Hematopoietic multipotent progenitor cell treated with erythropoietin and hydrocortisone succinate and interleukin-3 and kit ligand, for 8 days (in vitro differentiated cells): ENCODE measurements around the gene TEAD1.

Experiments used
- DNase-seq: peaks from one replicate; pipeline ENCODE4 v3.0.0-alpha.2; 2015

Gene TEAD1

DNA sequence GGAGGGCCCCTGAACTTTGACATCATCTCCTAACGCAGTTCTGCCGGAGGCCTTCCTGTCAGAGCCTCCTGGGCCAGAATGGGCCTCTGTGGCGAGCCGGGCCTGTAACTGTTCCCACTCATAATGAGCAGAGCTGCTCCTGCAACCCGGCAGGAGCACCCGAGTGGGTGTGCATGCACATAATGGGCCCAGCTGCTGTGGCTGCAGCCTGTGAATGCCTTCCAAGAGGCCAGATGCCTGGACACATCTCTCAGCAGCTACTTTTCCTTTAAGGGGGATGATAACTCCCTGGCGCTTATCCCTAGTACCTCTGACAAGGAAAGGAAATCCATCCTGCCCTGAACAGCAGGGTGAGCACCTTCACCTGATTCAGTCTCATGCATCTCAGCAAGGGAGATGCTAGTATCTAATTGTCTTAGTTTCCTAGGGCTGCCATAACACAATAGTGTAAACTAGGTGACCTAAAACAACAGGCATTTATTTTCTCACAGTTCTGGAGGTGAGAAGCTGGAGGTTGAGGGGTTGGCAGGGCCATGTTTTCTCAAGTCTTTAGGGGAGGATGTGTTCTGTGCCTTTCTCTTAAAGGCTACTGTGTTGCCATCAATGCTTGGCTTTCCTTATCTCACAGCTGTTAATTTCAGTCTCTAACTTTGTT is 120.5 kb downstream of the TEAD1 start:
- DNase-seq, result no peak

DNA sequence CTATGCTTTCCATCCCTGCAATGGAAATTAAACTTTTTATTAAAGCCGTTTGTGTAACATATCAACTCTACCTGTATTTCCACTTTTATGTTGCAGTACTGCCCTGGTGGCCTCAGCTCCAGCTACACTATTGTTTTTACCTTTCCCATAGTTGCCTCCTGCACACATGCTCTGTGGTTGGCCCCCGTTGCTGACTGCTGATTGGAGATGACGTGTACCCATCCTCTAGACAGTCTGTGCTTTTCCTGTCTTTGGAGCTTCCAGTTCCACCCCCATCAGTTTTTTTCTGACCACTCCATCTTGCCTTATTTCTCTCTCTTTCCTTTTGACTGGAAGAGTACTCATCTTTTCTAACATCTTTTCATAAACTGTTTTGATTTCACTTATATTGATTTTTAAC is 123.8 kb downstream of the TEAD1 start:
- no peak for DNase-seq

- no peak for DNase-seq
Measured at GRCh38 chr11:12798609-12799011, 124.4 kb downstream of the TEAD1 start.

DNA sequence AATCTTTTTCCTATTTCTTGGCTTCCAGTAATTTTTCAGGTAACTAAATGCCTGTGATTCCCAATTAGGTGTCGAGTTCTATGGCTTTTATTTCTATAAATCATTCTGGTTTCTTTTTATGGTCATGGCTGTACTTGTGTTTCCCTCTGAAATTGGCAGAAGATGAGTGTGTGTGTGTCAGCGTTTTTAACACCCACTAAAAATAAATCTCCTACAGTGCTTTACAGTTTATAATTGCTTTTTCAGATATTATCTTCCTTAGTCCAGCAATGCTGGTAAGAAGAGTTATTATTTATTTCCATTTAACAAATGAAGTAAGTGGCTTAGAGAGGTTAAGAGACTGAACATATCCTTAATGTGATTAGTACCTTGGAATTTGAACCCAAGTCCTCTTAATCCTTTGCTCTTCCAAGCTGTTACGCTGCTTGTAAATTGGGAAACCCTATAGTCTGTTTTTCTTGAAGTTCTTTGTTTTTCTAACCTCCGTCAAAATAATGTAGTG is 125.2 kb downstream of the TEAD1 start:
- no peak for DNase-seq

DNA sequence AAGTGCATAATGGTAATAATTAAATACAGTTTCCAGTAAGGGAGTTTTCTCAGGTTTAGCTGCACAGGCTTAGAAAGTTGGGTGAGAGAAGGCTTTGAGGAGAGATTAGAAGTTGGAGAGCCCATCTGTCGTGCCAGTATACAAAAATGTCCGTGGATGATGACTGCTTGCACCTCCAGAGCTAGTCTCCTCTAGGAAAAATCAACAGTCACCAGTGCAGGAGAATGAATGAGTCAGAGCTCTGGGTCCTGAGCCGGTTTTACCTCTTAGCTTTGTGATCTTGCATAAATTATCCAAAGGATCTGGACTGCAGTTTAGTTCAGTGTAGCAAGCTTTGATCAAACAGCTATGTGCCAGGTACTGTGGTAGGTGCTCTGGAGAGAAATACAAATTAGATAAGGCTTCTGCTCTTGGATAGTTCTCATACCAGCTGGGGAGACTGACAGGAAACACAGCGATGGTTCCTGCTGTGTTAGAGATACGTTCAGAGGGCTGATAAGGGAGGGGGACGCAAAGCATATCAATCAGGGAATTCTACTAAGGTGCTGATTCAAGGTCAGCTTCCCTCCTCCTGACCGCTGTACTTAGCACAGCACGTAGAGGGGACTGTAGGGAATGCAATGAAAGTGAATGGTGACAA is 125.9 kb downstream of the TEAD1 start:
- DNase-seq, result peak; percentile 6

- DNase-seq, result no peak
Measured at GRCh38 chr11:12800871-12801270, 126.7 kb downstream of the TEAD1 start.

GRCh38 chr11:12801976-12802375 is 127.8 kb downstream of the TEAD1 start:
- no peak for DNase-seq

GRCh38 chr11:12802418-12803085 is 128.3 kb downstream of the TEAD1 start:
- DNase-seq, result no peak

DNA sequence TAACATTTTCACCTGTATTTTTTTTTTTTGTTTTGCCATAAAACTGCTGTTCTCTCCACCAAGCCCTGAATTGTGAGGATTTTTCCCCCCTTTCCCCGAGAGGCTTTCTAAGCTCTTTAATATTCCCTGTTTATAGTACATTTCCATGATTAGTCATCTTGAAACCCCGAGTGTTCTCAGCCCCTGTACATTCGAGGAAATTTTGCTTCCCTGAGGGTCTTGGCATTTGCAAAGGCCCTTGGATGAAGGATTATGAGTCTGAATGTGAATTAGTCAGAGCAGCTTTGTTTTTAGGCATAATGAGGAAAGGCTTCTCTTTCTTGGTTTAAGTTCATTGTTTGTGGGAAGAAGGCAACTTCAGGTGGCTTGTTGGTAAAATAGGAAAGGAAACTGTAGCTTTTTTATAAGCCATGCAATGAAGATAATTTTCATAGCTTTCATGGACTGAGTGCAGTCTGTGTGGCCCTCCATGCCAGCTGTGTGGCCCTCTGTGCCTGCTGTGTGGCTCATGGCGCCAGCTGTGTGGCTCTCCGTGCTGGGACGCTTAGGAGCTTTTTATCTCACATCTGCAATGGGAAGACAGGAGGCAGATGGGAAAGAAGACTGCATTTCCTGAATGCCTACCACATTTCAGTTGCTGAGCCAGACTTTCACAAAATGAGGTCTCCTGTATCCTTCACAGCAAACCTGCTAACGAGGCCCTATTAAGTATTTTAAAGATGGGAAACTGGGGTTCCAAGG is 129.0 kb downstream of the TEAD1 start:
- DNase-seq, result no peak

- DNase-seq, result no peak
Measured at GRCh38 chr11:12806113-12806512, 131.9 kb downstream of the TEAD1 start.

- DNase-seq, result no peak
Measured at GRCh38 chr11:12807621-12808020, 133.4 kb downstream of the TEAD1 start.

GRCh38 chr11:12808519-12808918 is 134.3 kb downstream of the TEAD1 start:
- no peak for DNase-seq

- DNase-seq, result no peak
Measured at GRCh38 chr11:12809364-12809763, 135.1 kb downstream of the TEAD1 start.

GRCh38 chr11:12809864-12810567 is 135.8 kb downstream of the TEAD1 start:
- no peak for DNase-seq

DNA sequence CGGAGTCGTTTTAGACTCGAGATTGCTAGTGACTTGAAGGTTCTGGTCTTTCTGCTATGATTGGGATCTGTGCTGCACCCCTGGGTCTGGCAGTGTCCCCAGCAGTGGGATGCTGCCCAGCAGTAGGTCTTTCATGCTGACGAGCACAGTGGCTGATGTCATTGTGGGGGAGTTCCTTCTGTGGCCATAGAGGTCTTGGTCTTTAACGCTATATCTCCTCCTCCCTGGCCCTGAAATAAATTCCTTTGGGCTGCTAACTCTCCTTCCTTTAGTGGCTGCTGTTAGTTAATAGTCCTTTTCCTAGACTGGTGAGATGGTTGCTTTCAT is 136.3 kb downstream of the TEAD1 start:
- DNase-seq, result no peak

DNA sequence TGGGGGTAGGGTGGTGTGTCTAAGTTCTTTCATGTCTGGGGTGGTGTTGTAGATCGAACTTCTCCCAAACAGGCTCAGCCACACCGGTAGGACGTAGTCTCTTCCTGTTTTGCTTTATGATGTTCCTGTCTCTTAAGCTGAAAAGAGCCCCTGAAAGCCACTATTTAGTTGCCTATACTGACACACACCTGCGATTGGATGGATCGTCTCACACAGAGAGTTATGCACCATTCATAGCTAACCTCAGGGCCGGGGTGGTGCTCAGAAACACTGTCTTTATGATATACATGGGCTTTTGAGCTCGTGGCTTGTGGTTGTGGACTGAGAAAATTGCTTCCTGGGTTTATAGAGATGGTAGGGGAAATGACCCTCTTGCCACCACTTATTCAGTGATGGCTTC is 137.6 kb downstream of the TEAD1 start:
- DNase-seq, result no peak

- DNase-seq, result no peak
Measured at GRCh38 chr11:12812849-12813248, 138.6 kb downstream of the TEAD1 start.

DNA sequence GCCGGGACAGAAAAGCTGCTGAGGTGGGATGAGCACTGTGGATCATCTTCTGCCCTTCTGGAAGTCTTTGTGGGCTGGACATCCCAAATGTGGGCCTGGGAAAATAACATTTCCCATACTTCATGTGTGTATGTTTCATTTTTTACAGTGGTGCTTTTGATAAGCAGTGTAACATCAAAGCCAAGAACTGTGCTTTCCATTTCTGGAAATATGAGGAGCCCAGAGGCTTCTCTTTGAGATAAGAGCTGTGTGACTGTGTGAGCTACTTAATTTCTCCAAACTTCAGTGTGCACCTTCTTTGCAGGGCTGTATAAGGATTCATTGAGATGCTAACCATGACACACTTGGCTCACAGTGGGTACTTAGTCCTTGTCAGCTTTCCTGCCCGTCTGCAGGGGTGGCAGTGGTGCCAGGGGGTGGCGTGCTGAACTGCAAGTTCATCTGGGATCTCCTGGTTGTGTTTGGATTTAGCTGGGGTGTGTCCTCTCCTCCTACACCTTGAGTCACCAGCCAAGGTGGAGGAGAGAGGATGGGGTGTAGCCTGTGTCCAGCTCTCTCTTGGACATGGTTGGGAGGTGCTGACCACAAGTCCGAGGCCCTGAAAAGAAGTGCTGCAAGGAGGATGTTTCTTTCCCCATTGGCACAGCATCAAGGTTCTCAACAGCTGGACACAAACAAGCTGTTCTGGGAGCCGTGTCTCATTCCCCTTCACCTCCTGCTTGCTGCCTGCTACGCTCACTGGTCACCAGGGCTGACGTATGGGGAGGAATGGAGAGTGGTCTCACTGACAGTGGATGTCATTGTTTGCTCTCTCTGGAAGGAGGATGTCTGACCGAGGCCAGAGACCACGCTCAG is 139.4 kb downstream of the TEAD1 start:
- peak; percentile 6 for DNase-seq

GRCh38 chr11:12815129-12815480 is 140.9 kb downstream of the TEAD1 start:
- no peak for DNase-seq

DNA sequence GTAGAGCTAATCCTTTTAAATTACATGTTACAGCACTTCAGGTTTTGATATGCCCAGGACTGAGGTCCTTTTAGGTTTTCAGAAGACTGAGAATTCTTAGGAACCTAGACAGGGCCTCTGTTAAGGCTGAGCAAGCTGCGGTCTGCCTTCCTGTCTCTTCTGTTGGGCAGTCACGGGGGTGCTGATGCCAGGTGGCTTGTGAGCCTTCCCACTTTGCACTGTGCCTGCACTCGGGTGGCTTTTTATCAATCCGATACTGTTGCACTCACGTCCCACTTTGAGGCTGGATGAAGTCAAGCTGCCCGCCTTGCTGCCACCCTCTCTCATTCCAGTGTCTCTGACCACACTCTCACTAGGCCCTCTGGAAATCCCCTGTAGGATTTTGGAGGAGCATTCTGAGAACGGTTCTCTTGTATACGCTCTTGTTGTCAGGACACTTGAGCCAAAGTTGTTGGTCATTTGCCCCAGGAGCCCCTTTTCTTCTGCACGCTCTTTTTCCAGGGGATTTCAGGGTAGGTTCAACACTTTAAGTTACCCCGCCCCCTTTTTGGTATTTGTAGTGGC is 141.8 kb downstream of the TEAD1 start:
- DNase-seq, result no peak

GRCh38 chr11:12817681-12818332 is 143.6 kb downstream of the TEAD1 start:
- no peak for DNase-seq
